Measurements from ENCODE around the gene YWHAH. TPM values are rescaled to one million over a fixed set of nuclear protein-coding genes. Genes with fewer than 3 reads are reported as not detected.

YWHAH gene
- polyA plus RNA-seq (2014; cell fraction: cytosol; rRNA removed) = 138 and 160 TPM in 2 replicates
- 63.4 and 73.7 TPM in 2 replicates for polyA plus RNA-seq (2014; cell fraction: nucleus; rRNA removed)

GRCh38 chr22:31943978-31944699 lies at the start of gene YWHAH:
TSS of gene YWHAH (plus strand) at chr22:31944535. CDS start at chr22:31944734, 199 bp downstream.
- peak; percentile 94 for DNase-seq (ENCODE audit: low spot score)

- DNase-seq (ENCODE audit: low spot score) = no peak
Observed at GRCh38 chr22:31895411-31896123, 48.8 kb upstream of the YWHAH start.

GRCh38 chr22:31896472-31896871 lies 47.9 kb upstream of the YWHAH start:
- no peak for DNase-seq (ENCODE audit: low spot score)

- DNase-seq (ENCODE audit: low spot score) = no peak
Observed at GRCh38 chr22:31897842-31898805, 46.2 kb upstream of the YWHAH start.

GRCh38 chr22:31898926-31899325 lies 45.4 kb upstream of the YWHAH start:
- DNase-seq (ENCODE audit: low spot score) = no peak

GRCh38 chr22:31899669-31900068 lies 44.7 kb upstream of the YWHAH start:
- no peak for DNase-seq (ENCODE audit: low spot score)

GRCh38 chr22:31901388-31902137 lies 42.8 kb upstream of the YWHAH start:
- no peak for DNase-seq (ENCODE audit: low spot score)

- DNase-seq (ENCODE audit: low spot score) = no peak
Observed at GRCh38 chr22:31904651-31905050, 39.7 kb upstream of the YWHAH start.

- DNase-seq (ENCODE audit: low spot score) = no peak
Observed at GRCh38 chr22:31905356-31905755, 39.0 kb upstream of the YWHAH start.

- DNase-seq (ENCODE audit: low spot score) = no peak
Observed at GRCh38 chr22:31906086-31906485, 38.2 kb upstream of the YWHAH start.

GRCh38 chr22:31906569-31906968 lies 37.8 kb upstream of the YWHAH start:
- no peak for DNase-seq (ENCODE audit: low spot score)

GRCh38 chr22:31909977-31910376 lies 34.4 kb upstream of the YWHAH start:
- DNase-seq (ENCODE audit: low spot score) = no peak

GRCh38 chr22:31911565-31912406 lies 32.5 kb upstream of the YWHAH start:
- no peak for DNase-seq (ENCODE audit: low spot score)

GRCh38 chr22:31912407-31912743 lies 32.0 kb upstream of the YWHAH start:
- no peak for DNase-seq (ENCODE audit: low spot score)

- no peak for DNase-seq (ENCODE audit: low spot score)
Observed at GRCh38 chr22:31915586-31915985, 28.7 kb upstream of the YWHAH start.

GRCh38 chr22:31917227-31917921 lies 27.0 kb upstream of the YWHAH start:
- DNase-seq (ENCODE audit: low spot score) = no peak

GRCh38 chr22:31919730-31920129 lies 24.6 kb upstream of the YWHAH start:
- DNase-seq (ENCODE audit: low spot score) = no peak

- DNase-seq (ENCODE audit: low spot score) = no peak
Observed at GRCh38 chr22:31920306-31920705, 24.0 kb upstream of the YWHAH start.

GRCh38 chr22:31921106-31921505 lies 23.2 kb upstream of the YWHAH start:
- DNase-seq (ENCODE audit: low spot score) = no peak

- no peak for DNase-seq (ENCODE audit: low spot score)
Observed at GRCh38 chr22:31922534-31922933, 21.8 kb upstream of the YWHAH start.
